HG02885 (cell line): ENCODE data around the gene MED15.
A peak's percentile ranks its signal among the peaks of the same experiment; 100 is the strongest.
"Not testable (repeated sequence)": the region's sequence is repeated elsewhere in the genome, so short reads cannot be mapped to it uniquely, and the experiment has no call there.

ENCODE experiments used
- ATAC-seq: cut with Tn5 transposase; IDR thresholded peaks from one replicate; pipeline ENCODE4 v1.9.1; 2021; ENCODE audit warnings: mild to moderate bottlenecking; ENCODE audit not compliant: unreplicated experiment, poor library complexity

MED15 gene

DNA sequence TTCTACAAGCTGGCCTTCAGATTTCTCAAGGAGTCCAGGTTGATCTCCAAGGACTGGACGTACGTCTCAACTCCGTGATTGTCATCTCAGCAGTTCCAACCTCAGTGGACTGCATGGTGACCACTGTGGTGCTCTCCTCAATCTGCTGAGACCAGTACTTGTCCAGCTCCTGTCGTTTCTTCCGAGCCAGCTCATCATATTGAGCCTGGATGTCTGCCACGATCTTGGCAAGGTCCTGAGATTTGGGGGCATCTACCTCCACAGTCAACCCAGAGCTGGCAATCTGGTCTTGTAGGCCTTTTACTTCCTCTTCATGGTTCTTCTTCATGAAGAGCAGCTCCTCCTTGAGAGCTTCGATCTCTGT lies 24.3 kb upstream of the MED15 start:
- not testable (repeated sequence) for ATAC-seq

DNA sequence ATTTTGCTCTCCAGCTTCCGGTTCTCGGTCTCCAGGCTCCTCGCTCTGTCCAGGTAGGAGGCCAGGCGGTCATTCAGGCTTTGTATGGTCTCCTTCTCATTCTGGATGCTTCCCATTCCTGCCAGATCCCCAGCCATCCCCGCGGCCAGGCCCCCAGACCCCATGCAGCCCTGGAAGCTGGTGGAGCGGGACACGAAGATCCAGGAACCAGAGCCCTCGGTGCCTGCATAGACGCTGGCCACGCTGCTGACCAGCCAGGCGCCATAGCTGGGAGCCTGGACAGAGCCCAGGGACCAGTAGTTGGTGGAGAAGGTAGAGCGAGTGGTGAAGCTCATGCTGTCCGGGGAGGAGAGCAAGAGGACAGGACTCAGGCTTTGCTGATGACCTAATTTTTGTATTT lies 23.6 kb upstream of the MED15 start:
- no peak for ATAC-seq

GRCh38 chr22:20484948-20485683 lies 22.3 kb upstream of the MED15 start:
- ATAC-seq = no peak

- ATAC-seq = no peak
These were observed 21.2 kb upstream of the MED15 start for GRCh38 chr22:20486229-20486628.

- ATAC-seq = no peak
These were observed 19.7 kb upstream of the MED15 start for GRCh38 chr22:20487715-20488114.

- no peak for ATAC-seq
These were observed 18.5 kb upstream of the MED15 start for GRCh38 chr22:20488946-20489345.

- ATAC-seq = no peak
These were observed 17.0 kb upstream of the MED15 start for GRCh38 chr22:20490183-20490940.

- no peak for ATAC-seq
These were observed 16.5 kb upstream of the MED15 start for GRCh38 chr22:20490941-20491307.

DNA sequence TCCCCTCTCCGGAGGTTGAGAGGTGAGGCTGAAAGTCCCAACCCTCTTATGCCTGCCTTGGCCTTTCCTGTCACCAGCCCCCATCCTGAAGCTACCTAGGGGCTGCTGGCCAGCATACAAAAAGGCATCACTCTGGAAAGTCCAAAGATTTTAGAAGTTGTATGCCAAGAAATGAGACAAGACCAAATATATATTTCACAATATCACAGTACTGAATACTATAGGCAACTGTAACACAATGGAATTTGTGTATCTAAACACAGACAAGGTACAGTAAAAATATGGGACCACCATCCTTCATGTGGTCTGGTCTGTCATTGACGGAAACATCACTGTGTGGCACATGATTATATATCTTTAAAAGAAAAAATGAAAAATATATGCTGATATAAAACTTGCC lies 16.1 kb upstream of the MED15 start:
- no peak for ATAC-seq

DNA sequence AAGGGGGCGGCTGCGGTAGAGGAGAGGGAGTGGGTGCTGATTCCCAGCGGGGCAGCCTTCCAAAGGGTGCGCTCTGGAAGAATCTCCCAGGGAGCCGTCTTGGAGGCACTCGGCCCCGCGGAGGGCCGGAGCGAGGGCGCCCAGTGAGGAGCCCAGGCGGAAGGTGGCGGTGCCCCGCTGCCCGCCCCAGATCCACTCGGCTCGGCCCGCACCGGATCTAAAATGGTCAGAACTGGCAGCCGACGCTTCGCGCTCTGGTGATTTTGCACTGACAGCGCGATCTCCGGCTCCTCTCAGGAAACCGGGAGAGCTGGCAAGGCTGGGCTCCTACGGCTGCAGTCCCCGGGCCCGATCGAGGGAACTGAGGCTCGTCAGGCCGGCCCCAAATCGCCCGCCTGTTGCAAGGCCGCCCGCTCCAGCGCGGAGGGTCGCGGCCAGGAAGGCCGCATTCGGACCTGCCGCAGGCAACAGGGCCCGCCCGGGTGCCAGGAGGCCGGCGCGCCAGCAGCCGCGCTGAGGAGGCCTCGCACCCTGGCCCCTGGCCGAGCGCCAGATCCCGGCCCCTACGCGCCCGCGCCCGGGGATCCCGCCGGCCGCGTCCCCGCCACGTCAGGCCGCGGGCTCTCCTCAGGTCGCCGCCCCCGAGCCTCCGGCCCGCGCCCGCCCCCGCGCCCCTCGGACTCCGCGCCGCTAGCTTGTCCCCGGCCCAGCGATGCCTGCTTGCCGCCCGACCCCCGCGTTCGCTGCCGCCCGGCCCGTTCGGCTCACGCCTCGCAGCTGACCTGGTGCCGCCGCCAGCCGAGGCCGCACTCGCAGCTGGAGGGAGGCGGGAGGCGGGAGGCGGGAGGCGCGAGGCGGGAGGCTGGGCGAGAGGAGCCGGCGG lies 12.2 kb upstream of the MED15 start, which contains the start of gene KLHL22:
TSS of gene KLHL22 (minus strand) at position 818 of the 883 bp plus-strand sequence. CDS start 6,584 bp downstream, outside the sequence.
- peak; percentile 61 for ATAC-seq

DNA sequence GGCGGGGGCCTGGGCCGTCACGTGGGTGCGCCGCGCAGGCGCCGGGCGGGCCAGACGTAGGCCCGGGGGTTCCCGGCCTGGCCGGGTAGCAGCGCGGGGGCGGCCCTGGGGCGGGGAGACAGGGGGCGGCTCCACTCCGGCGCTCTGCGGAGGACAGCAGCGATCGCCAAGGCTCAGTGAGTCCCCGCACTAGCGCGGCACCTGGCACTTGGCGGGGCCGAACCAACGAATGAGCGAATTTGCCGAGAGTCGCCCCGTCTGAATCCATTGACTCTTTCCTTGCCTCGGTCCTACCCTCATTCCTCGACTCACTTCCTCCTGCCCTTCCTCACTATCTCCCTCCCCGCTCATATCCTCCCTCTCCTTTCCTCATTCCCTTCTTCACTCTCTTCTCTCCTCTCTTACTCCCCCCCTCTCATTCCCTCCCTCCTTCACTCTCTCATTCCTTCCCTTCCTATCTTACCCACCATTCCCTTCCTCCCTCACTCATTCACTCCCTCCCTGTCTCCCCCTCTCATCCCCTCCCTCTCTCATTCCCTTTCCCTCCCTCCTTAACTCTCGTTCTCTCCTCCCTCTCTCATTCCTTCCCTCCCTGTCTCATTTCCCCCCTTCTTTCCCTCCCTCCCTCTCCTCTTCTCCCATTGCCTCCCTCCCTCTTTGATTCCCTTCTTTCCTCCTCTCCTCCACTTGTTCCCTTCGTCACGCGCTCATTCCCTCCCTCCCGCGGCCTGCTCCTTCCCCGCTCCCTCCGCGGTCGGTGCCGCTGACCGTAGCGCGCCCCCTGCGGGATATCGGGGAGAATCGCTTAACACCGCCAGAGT lies 11.3 kb upstream of the MED15 start:
- ATAC-seq = peak; percentile 86

GRCh38 chr22:20497426-20497825 lies 10.0 kb upstream of the MED15 start:
- ATAC-seq = no peak

DNA sequence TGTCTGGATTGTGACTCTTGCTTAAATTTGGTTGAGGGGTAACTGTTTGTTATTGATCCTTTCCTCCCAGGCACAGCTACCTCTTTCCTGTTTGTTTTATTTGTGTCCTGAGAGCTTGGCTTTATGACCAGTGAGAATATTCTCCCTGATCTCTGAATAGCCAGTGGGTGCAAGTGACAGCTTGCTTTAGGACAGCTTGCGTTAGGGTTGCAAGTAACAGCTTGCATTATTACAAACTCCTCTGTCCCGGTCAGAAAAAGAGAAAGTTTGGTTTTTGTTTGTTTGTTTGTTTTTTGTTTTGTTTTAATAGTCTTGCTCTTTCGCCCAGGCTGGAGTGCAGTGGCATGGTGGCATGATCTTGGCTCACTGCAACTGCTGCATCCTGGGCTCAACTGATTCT lies 8.5 kb upstream of the MED15 start:
- ATAC-seq = no peak

DNA sequence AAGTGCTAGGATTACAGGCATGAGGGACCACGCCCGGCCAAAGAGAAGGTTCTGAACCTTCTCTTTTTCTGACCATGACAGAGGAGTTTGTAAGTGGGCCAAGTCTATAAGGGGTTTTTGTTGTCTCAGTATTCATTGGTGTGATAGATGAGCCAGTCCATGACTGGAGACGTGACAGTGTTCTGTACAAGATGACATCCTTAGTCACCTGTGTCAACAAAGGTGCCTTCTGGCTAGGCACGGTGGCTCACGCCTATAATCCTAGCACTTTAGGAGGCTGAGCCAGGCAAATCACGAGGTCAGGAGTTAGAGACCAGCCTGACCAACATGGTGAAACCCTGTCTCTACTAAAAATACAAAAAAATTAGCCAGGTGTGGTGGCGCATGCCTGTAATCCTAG lies 7.6 kb upstream of the MED15 start:
- no peak for ATAC-seq

- no peak for ATAC-seq
These were observed 3.6 kb upstream of the MED15 start for GRCh38 chr22:20503816-20504215.

GRCh38 chr22:20504293-20504922 lies 3.0 kb upstream of the MED15 start:
- ATAC-seq = not testable (repeated sequence)

GRCh38 chr22:20506543-20507252 lies 712 bp upstream of the MED15 start:
- no peak for ATAC-seq

- not testable (repeated sequence) for ATAC-seq
These were observed 801 bp downstream of the MED15 start for GRCh38 chr22:20508067-20508755.
